HEK293T (cell line): ENCODE measurements around the gene CFAP61.

ENCODE experiments used
- CTBP1 ChIP-seq: fragments of 450-650 bp; IDR thresholded peaks from 2 replicates; pipeline ENCODE4 v1.6.1; 2016; ENCODE audit warnings: borderline replicate concordance
- FOXA1 ChIP-seq: fragments of 450-650 bp; IDR thresholded peaks from 2 replicates; pipeline ENCODE4 v1.6.1; 2016; ENCODE audit warnings: mild to moderate bottlenecking
- FOXM1 ChIP-seq: fragments of 450-650 bp; IDR thresholded peaks from 2 replicates; pipeline ENCODE4 v1.6.1; 2017; ENCODE audit warnings: mild to moderate bottlenecking, borderline replicate concordance
- L3MBTL2 ChIP-seq: fragments of 450-650 bp; conservative IDR thresholded peaks from 2 replicates; pipeline ENCODE4 v1.6.1; 2016; ENCODE audit warnings: mild to moderate bottlenecking
- PKNOX1 ChIP-seq: fragments of 450-650 bp; IDR thresholded peaks from 2 replicates; pipeline ENCODE4 v1.6.1; 2016
- SP1 ChIP-seq: fragments of 450-650 bp; IDR thresholded peaks from 2 replicates; pipeline ENCODE4 v1.6.1; 2017
- SUZ12 ChIP-seq: fragments of 450-650 bp; IDR thresholded peaks from 2 replicates; pipeline ENCODE4 v1.6.1; 2016; ENCODE audit warnings: mild to moderate bottlenecking

GRCh38 chr20:20276811-20277530 is 224.6 kb downstream of the CFAP61 start:
- TF ChIP-seq SP1 = no peak
- TF ChIP-seq SUZ12 = no peak
- no peak for TF ChIP-seq PKNOX1
- no peak for TF ChIP-seq L3MBTL2
- TF ChIP-seq FOXM1 = no peak
- TF ChIP-seq FOXA1 = no peak
- no peak for TF ChIP-seq CTBP1
